GM13977 (cell line): ENCODE results near the gene ASS1.

Experiments used
- DNase-seq: peaks from one replicate; pipeline ENCODE4 v3.0.0; 2012; ENCODE audit warnings: low spot score
- CTCF ChIP-seq: IDR thresholded peaks from 2 replicates; pipeline ENCODE4 v1.5.1; 2012; ENCODE audit warnings: mild to moderate bottlenecking, control low read depth; ENCODE audit not compliant: insufficient read depth; ENCODE audit errors: extremely low read depth, missing control alignments
- in situ Hi-C: fragments of 300-500 bp; cut with MboI; formaldehyde crosslinking; loops from one replicate; pipeline ENCODE4 v1.12.0; 2022; ENCODE audit warnings: low sequenced_read_pairs, low pct_unique_long_range_greater_than_20kb, mixed read lengths, inconsistent platforms; ENCODE audit not compliant: unreplicated experiment

Gene ASS1

GRCh38 chr9:130531670-130532069 lies 86.9 kb downstream of the ASS1 start:
- in situ Hi-C loops: no loop called here
- no peak for DNase-seq
- TF ChIP-seq CTCF: no peak

GRCh38 chr9:130532426-130533080 lies 87.8 kb downstream of the ASS1 start:
- no peak for DNase-seq
- no peak for TF ChIP-seq CTCF
- in situ Hi-C loops: no loop called here

- no peak for TF ChIP-seq CTCF
- in situ Hi-C loops: no loop called here
- DNase-seq: no peak
Measured at GRCh38 chr9:130535818-130536521, 91.2 kb downstream of the ASS1 start.

GRCh38 chr9:130536701-130537107 lies 91.9 kb downstream of the ASS1 start:
- no peak for DNase-seq
- TF ChIP-seq CTCF: no peak
- in situ Hi-C loops: no loop called here

GRCh38 chr9:130537346-130538050 lies 92.7 kb downstream of the ASS1 start:
- in situ Hi-C loops: no loop called here
- DNase-seq: no peak
- no peak for TF ChIP-seq CTCF

GRCh38 chr9:130539420-130540223 lies 94.9 kb downstream of the ASS1 start:
- no peak for TF ChIP-seq CTCF
- in situ Hi-C loops: no loop called here
- no peak for DNase-seq
